ENCODE measurements around the gene GNG7. TPM values are rescaled to one million over a fixed set of nuclear protein-coding genes. Genes with fewer than 3 reads are reported as not detected.
"Not testable (repeated sequence)": the region's sequence is repeated elsewhere in the genome, so short reads cannot be mapped to it uniquely, and the experiment has no call there.

GNG7 gene
- total RNA-seq, 1 donor from 2014 or later, result 0.13 TPM

- H3K9me3 Mint-ChIP-seq; H3K4me3 Mint-ChIP-seq; H3K27me3 Mint-ChIP-seq (ENCODE audit: insufficient read depth); intact Hi-C loops (cut with micrococcal nuclease); H3K36me3 Mint-ChIP-seq (ENCODE audit: low read depth): not testable (repeated sequence)
- H3K27ac Mint-ChIP-seq, result peak overlapping the region; percentile 81
- peak; percentile 15 for DNase-seq (ENCODE audit: low spot score)
- H3K4me1 Mint-ChIP-seq (ENCODE audit: low read depth), result peaks cover 50% of the 10 kb centered on the region
Measured at GRCh38 chr19:2622371-2622961, 80.0 kb downstream of the GNG7 start.

GRCh38 chr19:2619076-2619475 is 83.4 kb downstream of the GNG7 start:
- H3K9me3 Mint-ChIP-seq, result peaks cover 3% of the 10 kb centered on the region
- H3K27me3 Mint-ChIP-seq (ENCODE audit: insufficient read depth), result peaks cover 2% of the 10 kb centered on the region
- intact Hi-C loops (cut with micrococcal nuclease), result loop anchor here (10.0 kb wide), 2 partner anchors 344 to 464 kb away; partner anchors contain the start of gene AP3D1
- H3K4me3 Mint-ChIP-seq, result peak overlapping the region; percentile 63
- H3K36me3 Mint-ChIP-seq (ENCODE audit: low read depth), result peaks cover 6% of the 10 kb centered on the region
- peak overlapping the region; percentile 96 for H3K27ac Mint-ChIP-seq
- H3K4me1 Mint-ChIP-seq (ENCODE audit: low read depth), result peaks cover 59% of the 10 kb centered on the region
- DNase-seq (ENCODE audit: low spot score), result no peak

GRCh38 chr19:2618611-2619010 is 83.9 kb downstream of the GNG7 start:
- H3K4me1 Mint-ChIP-seq (ENCODE audit: low read depth), result peaks cover 64% of the 10 kb centered on the region
- peak overlapping the region; percentile 63 for H3K4me3 Mint-ChIP-seq
- DNase-seq (ENCODE audit: low spot score), result peak; percentile 36
- H3K9me3 Mint-ChIP-seq, result peaks cover 3% of the 10 kb centered on the region
- peaks cover 6% of the 10 kb centered on the region for H3K36me3 Mint-ChIP-seq (ENCODE audit: low read depth)
- intact Hi-C loops (cut with micrococcal nuclease), result loop anchor here (10.0 kb wide), 2 partner anchors 344 to 464 kb away; partner anchors contain the start of gene AP3D1
- H3K27me3 Mint-ChIP-seq (ENCODE audit: insufficient read depth), result peaks cover 2% of the 10 kb centered on the region
- peak overlapping the region; percentile 96 for H3K27ac Mint-ChIP-seq

- H3K9me3 Mint-ChIP-seq, result peaks cover 3% of the 10 kb centered on the region
- H3K27me3 Mint-ChIP-seq (ENCODE audit: insufficient read depth), result peaks cover 4% of the 10 kb centered on the region
- peaks cover 6% of the 10 kb centered on the region for H3K36me3 Mint-ChIP-seq (ENCODE audit: low read depth)
- peaks cover 71% of the 10 kb centered on the region for H3K4me1 Mint-ChIP-seq (ENCODE audit: low read depth)
- H3K27ac Mint-ChIP-seq, result peak overlapping the region; percentile 96
- intact Hi-C loops (cut with micrococcal nuclease), result loop anchor here (10.0 kb wide), 2 partner anchors 343 to 463 kb away; partner anchors contain the start of gene AP3D1
- DNase-seq (ENCODE audit: low spot score), result no peak
- peak overlapping the region; percentile 26 for H3K4me3 Mint-ChIP-seq
Measured at GRCh38 chr19:2617393-2618165, 84.9 kb downstream of the GNG7 start.

GRCh38 chr19:2616741-2617392 is 85.6 kb downstream of the GNG7 start:
- H3K4me1 Mint-ChIP-seq (ENCODE audit: low read depth), result peaks cover 69% of the 10 kb centered on the region
- intact Hi-C loops (cut with micrococcal nuclease), result loop anchor here (10.0 kb wide), 2 partner anchors 342 to 462 kb away; partner anchors contain the start of gene AP3D1
- peaks cover 6% of the 10 kb centered on the region for H3K36me3 Mint-ChIP-seq (ENCODE audit: low read depth)
- H3K4me3 Mint-ChIP-seq, result no peak overlapping the region
- H3K27me3 Mint-ChIP-seq (ENCODE audit: insufficient read depth), result peaks cover 4% of the 10 kb centered on the region
- no peak overlapping the region for H3K27ac Mint-ChIP-seq
- H3K9me3 Mint-ChIP-seq, result peaks cover 3% of the 10 kb centered on the region
- no peak for DNase-seq (ENCODE audit: low spot score)

GRCh38 chr19:2615782-2616181 is 86.7 kb downstream of the GNG7 start:
- no peak for DNase-seq (ENCODE audit: low spot score)
- no peak overlapping the region for H3K27ac Mint-ChIP-seq
- peaks cover 4% of the 10 kb centered on the region for H3K27me3 Mint-ChIP-seq (ENCODE audit: insufficient read depth)
- H3K4me1 Mint-ChIP-seq (ENCODE audit: low read depth), result peaks cover 58% of the 10 kb centered on the region
- peaks cover 3% of the 10 kb centered on the region for H3K9me3 Mint-ChIP-seq
- peaks cover 6% of the 10 kb centered on the region for H3K36me3 Mint-ChIP-seq (ENCODE audit: low read depth)
- intact Hi-C loops (cut with micrococcal nuclease), result loop anchor here (10.0 kb wide), 2 partner anchors 341 to 461 kb away; partner anchors contain the start of gene AP3D1
- H3K4me3 Mint-ChIP-seq, result no peak overlapping the region

GRCh38 chr19:2613507-2614295 is 88.8 kb downstream of the GNG7 start:
- Mint-ChIP-seq H3K27me3 (ENCODE audit: insufficient read depth) (peaks cover 8% of the 10 kb centered on the region), H3K4me3 (no peak overlapping the region), H3K27ac (no peak overlapping the region), H3K4me1 (ENCODE audit: low read depth) (peaks cover 50% of the 10 kb centered on the region), H3K9me3 (peaks cover 3% of the 10 kb centered on the region), H3K36me3 (ENCODE audit: low read depth) (peaks cover 6% of the 10 kb centered on the region)
- intact Hi-C loops (cut with micrococcal nuclease), result loop anchor here (10.0 kb wide), 2 partner anchors 339 to 459 kb away; partner anchors contain the start of gene AP3D1
- peak; percentile 54 for DNase-seq (ENCODE audit: low spot score)

GRCh38 chr19:2612619-2613249 is 89.8 kb downstream of the GNG7 start:
- H3K9me3 Mint-ChIP-seq, result peaks cover 3% of the 10 kb centered on the region
- no peak overlapping the region for H3K4me3 Mint-ChIP-seq
- H3K27ac Mint-ChIP-seq, result no peak overlapping the region
- H3K27me3 Mint-ChIP-seq (ENCODE audit: insufficient read depth), result peaks cover 11% of the 10 kb centered on the region
- H3K36me3 Mint-ChIP-seq (ENCODE audit: low read depth), result peaks cover 6% of the 10 kb centered on the region
- intact Hi-C loops (cut with micrococcal nuclease), result loop anchor here (10.0 kb wide), 2 partner anchors 338 to 458 kb away; partner anchors contain the start of gene AP3D1
- H3K4me1 Mint-ChIP-seq (ENCODE audit: low read depth), result peaks cover 49% of the 10 kb centered on the region
- no peak for DNase-seq (ENCODE audit: low spot score)

- H3K36me3 Mint-ChIP-seq (ENCODE audit: low read depth), result peaks cover 3% of the 10 kb centered on the region
- no peak overlapping the region for H3K27ac Mint-ChIP-seq
- peaks cover 3% of the 10 kb centered on the region for H3K9me3 Mint-ChIP-seq
- no peak for DNase-seq (ENCODE audit: low spot score)
- intact Hi-C loops (cut with micrococcal nuclease), result loop anchor here (1.0 to 10.0 kb wide), 4 partner anchors 33 to 457 kb away; partner anchors contain the start of gene AP3D1
- H3K27me3 Mint-ChIP-seq (ENCODE audit: insufficient read depth), result peaks cover 12% of the 10 kb centered on the region
- H3K4me1 Mint-ChIP-seq (ENCODE audit: low read depth), result peaks cover 41% of the 10 kb centered on the region
- peak overlapping the region; percentile 21 for H3K4me3 Mint-ChIP-seq
Measured at GRCh38 chr19:2611483-2612464, 90.7 kb downstream of the GNG7 start.

- H3K4me1 Mint-ChIP-seq (ENCODE audit: low read depth), result peaks cover 39% of the 10 kb centered on the region
- H3K9me3 Mint-ChIP-seq, result peaks cover 3% of the 10 kb centered on the region
- peak; percentile 79 for DNase-seq (ENCODE audit: low spot score)
- peak overlapping the region; percentile 85 for H3K4me3 Mint-ChIP-seq
- peaks cover 3% of the 10 kb centered on the region for H3K36me3 Mint-ChIP-seq (ENCODE audit: low read depth)
- peaks cover 12% of the 10 kb centered on the region for H3K27me3 Mint-ChIP-seq (ENCODE audit: insufficient read depth)
- intact Hi-C loops (cut with micrococcal nuclease), result loop anchor here (1.0 to 10.0 kb wide), 4 partner anchors 32 to 456 kb away; partner anchors contain the start of gene AP3D1
- peak overlapping the region; percentile 75 for H3K27ac Mint-ChIP-seq
Measured at GRCh38 chr19:2610637-2611482, 91.6 kb downstream of the GNG7 start.
